HEK293 (cell line): Measurements from ENCODE around the gene ZNF112.

Experiments used
- CTCF ChIA-PET: fragments of 350-600 bp; formaldehyde crosslinking; extraction: SDS; loops from one replicate; lab custom pipeline; 2021; ENCODE audit warnings: antibody characterized with exemption; lab: Yijun Ruan, JAX
- POLR2A ChIA-PET: fragments of 300-600 bp; formaldehyde crosslinking; extraction: SDS; loops from one replicate; lab custom pipeline; 2020; ENCODE audit warnings: antibody characterized with exemption, inconsistent platforms; lab: Yijun Ruan, JAX
- H3K27ac ChIP-seq: fragments of 200-500 bp; sonication (Bioruptor generic); 2 replicates; pipeline ENCODE4 v1.5.1; 2014; ENCODE audit warnings: low read depth, low read length, control low read depth, inconsistent platforms; ENCODE audit errors: extremely low read depth
- H3K36me3 ChIP-seq, 2 experiments: fragments of 200-500 bp in 1 of 2; sonication (Bioruptor generic) in 1 of 2; 1 replicate in 1 of 2; 2 replicates in 1 of 2; pipeline ENCODE4 v1.5.1; 2014 to 2017; ENCODE audit warnings: inconsistent platforms in 2 of 2, low read length in 2 of 2; ENCODE audit not compliant: control insufficient read depth in 2 of 2, insufficient read depth in 1 of 2
- H3K4me1 ChIP-seq: fragments of 200-500 bp; sonication (Bioruptor generic); 2 replicates; pipeline ENCODE4 v1.5.1; 2014; ENCODE audit warnings: mild to moderate bottlenecking, low read length, inconsistent platforms; ENCODE audit not compliant: control insufficient read depth, insufficient read depth
- H3K4me3 ChIP-seq: 2 replicates; pipeline ENCODE4 v1.5.1; 2011; ENCODE audit warnings: low read depth, mild to moderate bottlenecking, control low read depth, low read length, moderate library complexity
- H3K9me3 ChIP-seq: fragments of 200-500 bp; sonication (Bioruptor generic); 2 replicates; pipeline ENCODE4 v1.5.1; 2014; ENCODE audit warnings: low read depth, low read length, inconsistent platforms; ENCODE audit not compliant: control insufficient read depth, insufficient read depth
- AEBP2 ChIP-seq: fragments of 450-650 bp; formaldehyde crosslinking; IDR thresholded peaks from 2 replicates; pipeline ENCODE4 v1.5.1; 2016; ENCODE audit warnings: missing biosample characterization, missing genetic modification characterization, borderline replicate concordance
- BCL11A ChIP-seq: fragments of 450-650 bp; formaldehyde crosslinking; IDR thresholded peaks from 2 replicates; pipeline ENCODE4 v1.5.1; 2016; ENCODE audit warnings: low read depth, missing biosample characterization, missing genetic modification characterization
- BCL6B ChIP-seq: fragments of 450-650 bp; formaldehyde crosslinking; IDR thresholded peaks from 2 replicates; pipeline ENCODE4 v1.5.1; 2017; ENCODE audit warnings: missing biosample characterization, missing genetic modification characterization
- FEZF1 ChIP-seq: fragments of 450-650 bp; formaldehyde crosslinking; IDR thresholded peaks from 2 replicates; pipeline ENCODE4 v1.5.1; 2016; ENCODE audit warnings: missing biosample characterization, missing genetic modification characterization
- INSM2 ChIP-seq: fragments of 450-650 bp; formaldehyde crosslinking; IDR thresholded peaks from 2 replicates; pipeline ENCODE4 v1.5.1; 2016; ENCODE audit warnings: missing biosample characterization, missing genetic modification characterization
- PRDM1 ChIP-seq: fragments of 450-650 bp; formaldehyde crosslinking; IDR thresholded peaks from 2 replicates; pipeline ENCODE4; 2016; ENCODE audit warnings: missing biosample characterization, missing genetic modification characterization
- SCRT1 ChIP-seq: fragments of 450-650 bp; formaldehyde crosslinking; IDR thresholded peaks from 2 replicates; pipeline ENCODE4 v1.5.1; 2016; ENCODE audit warnings: missing biosample characterization, missing genetic modification characterization, borderline replicate concordance
- ZBTB8A ChIP-seq: fragments of 450-650 bp; formaldehyde crosslinking; IDR thresholded peaks from 2 replicates; pipeline ENCODE4 v1.5.1; 2016; ENCODE audit warnings: missing biosample characterization, missing genetic modification characterization
- ZNF138 ChIP-seq: fragments of 450-650 bp; formaldehyde crosslinking; IDR thresholded peaks from 2 replicates; pipeline ENCODE4 v1.5.1; 2016; ENCODE audit warnings: missing biosample characterization, missing genetic modification characterization, borderline replicate concordance
- ZNF202 ChIP-seq: fragments of 450-650 bp; formaldehyde crosslinking; IDR thresholded peaks from 2 replicates; pipeline ENCODE4 v1.5.1; 2016; ENCODE audit warnings: missing biosample characterization, missing genetic modification characterization, borderline replicate concordance
- ZNF221 ChIP-seq: fragments of 450-650 bp; formaldehyde crosslinking; IDR thresholded peaks from 2 replicates; pipeline ENCODE4 v1.5.1; 2017; ENCODE audit warnings: missing biosample characterization, missing genetic modification characterization, borderline replicate concordance
- ZNF610 ChIP-seq: fragments of 450-650 bp; formaldehyde crosslinking; IDR thresholded peaks from 2 replicates; pipeline ENCODE4 v1.5.1; 2016; ENCODE audit warnings: missing biosample characterization, missing genetic modification characterization, borderline replicate concordance
- ZNF626 ChIP-seq: fragments of 450-650 bp; sonication (Bioruptor Pico); formaldehyde crosslinking; IDR thresholded peaks from 2 replicates; pipeline ENCODE4 v1.5.1; 2018; ENCODE audit warnings: missing biosample characterization, missing genetic modification characterization, inconsistent platforms
- ZNF639 ChIP-seq: fragments of 450-650 bp; formaldehyde crosslinking; IDR thresholded peaks from 2 replicates; pipeline ENCODE4 v1.5.1; 2016; ENCODE audit warnings: missing biosample characterization, missing genetic modification characterization
- ZNF704 ChIP-seq: fragments of 450-650 bp; formaldehyde crosslinking; IDR thresholded peaks from 2 replicates; pipeline ENCODE4 v1.5.1; 2016; ENCODE audit warnings: missing biosample characterization, missing genetic modification characterization
- ZNF776 ChIP-seq: fragments of 450-650 bp; formaldehyde crosslinking; IDR thresholded peaks from 2 replicates; pipeline ENCODE4 v1.5.0; 2017; ENCODE audit warnings: missing biosample characterization, missing genetic modification characterization, borderline replicate concordance
- ZNF791 ChIP-seq: fragments of 450-650 bp; formaldehyde crosslinking; IDR thresholded peaks from 2 replicates; pipeline ENCODE4 v1.5.1; 2016; ENCODE audit warnings: missing biosample characterization, missing genetic modification characterization
- ZSCAN16 ChIP-seq: fragments of 450-650 bp; formaldehyde crosslinking; IDR thresholded peaks from 2 replicates; pipeline ENCODE4 v1.5.1; 2016; ENCODE audit warnings: missing biosample characterization, missing genetic modification characterization

The ZNF112 gene

GRCh38 chr19:44367024-44367423, 10.5 kb upstream of the ZNF112 start:
- Histone ChIP-seq H3K36me3 (no peaks in the 10 kb centered on the region), H3K4me3 (no peak overlapping the region), H3K9me3 (no peaks in the 10 kb centered on the region), H3K27ac (no peak overlapping the region), H3K4me1 (no peaks in the 10 kb centered on the region)
- CTCF ChIA-PET: no interaction called here
- no peak for TF ChIP-seq BCL6B (tag by site-specific recombination)
- TF ChIP-seq ZNF776 (tag by site-specific recombination): no peak
- TF ChIP-seq ZBTB8A (tag by site-specific recombination): no peak
- no peak for TF ChIP-seq SCRT1 (tag by site-specific recombination)
- TF ChIP-seq FEZF1 (tag by site-specific recombination): no peak
- TF ChIP-seq ZNF639 (tag by site-specific recombination): no peak
- POLR2A ChIA-PET: no interaction called here

GRCh38 chr19:44346556-44346955, 9.9 kb downstream of the ZNF112 start:
- H3K4me3 ChIP-seq: no peak overlapping the region
- TF ChIP-seq BCL11A (tag by site-specific recombination) (no peak), ZSCAN16 (no peak), INSM2 (tag by site-specific recombination) (no peak), ZNF138 (tag by site-specific recombination) (no peak), PRDM1 (no peak), ZNF704 (tag by site-specific recombination) (no peak), ZNF221 (tag by site-specific recombination) (no peak), ZNF610 (tag by site-specific recombination) (no peak), AEBP2 (tag by site-specific recombination) (no peak), FEZF1 (tag by site-specific recombination) (no peak), ZNF791 (tag by site-specific recombination) (no peak), ZNF202 (no peak), ZNF626 (no peak)
- ChIA-PET POLR2A (no interaction called here), CTCF (no interaction called here)
- H3K4me1 ChIP-seq: no peaks in the 10 kb centered on the region
- H3K27ac ChIP-seq: no peak overlapping the region
- H3K9me3 ChIP-seq: peaks cover 2% of the 10 kb centered on the region
- peaks cover 4 to 13% of the 10 kb centered on the region in 2 experiments; a peak in 2 of 3 replicates for H3K36me3 ChIP-seq
